ENCODE data around the gene MKS1.

MKS1 gene

DNA sequence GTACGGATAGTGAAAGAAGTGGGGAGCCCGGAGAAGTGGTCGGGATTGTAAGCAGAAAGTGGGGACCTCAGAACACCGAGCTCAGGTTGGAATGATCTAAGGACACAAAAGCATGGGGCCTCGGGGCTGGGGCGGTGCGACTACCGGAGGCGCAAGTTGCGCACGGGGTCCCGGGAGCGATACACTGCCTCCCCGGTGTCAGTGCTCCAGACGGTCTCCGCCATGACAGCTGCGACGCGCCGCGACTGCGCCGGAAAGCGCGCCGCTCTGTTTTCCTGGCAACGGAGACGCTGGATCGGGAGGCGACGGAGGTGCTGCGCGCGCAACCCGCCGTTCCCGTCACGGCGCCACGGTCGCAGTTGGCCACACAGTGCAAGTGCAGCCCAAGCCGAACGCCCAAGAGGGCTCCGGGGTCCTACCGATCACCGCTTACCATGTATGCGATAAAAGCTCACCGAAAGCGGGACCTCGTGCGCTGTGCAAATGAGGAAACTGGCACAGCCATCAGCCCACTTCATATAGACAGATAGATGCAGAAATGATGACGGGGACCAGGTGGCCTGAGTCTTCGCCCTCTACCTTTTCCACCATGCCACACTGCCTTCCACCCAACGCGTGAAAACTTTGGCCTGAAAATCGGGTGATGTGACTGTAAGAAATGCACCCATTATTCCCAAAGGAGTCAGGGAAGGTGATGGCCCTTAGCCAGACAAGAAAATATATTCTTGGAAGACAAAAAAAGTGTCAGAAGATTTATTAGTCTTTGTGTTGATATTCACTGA lies at the start of gene MKS1:
TSS of gene MKS1 (minus strand) at position 249 of the 782 bp plus-strand sequence. CDS start at position 224, 25 bp downstream.
- DNase-seq (ENCODE audit: low read depth in 3 of 3, low spot score in 1 of 3): peak; percentile 89 to 92 (median 91)

GRCh38 chr17:58268326-58268725 lies 49.3 kb upstream of the MKS1 start:
- no peak for DNase-seq (ENCODE audit: low read depth in 3 of 3, low spot score in 1 of 3)

GRCh38 chr17:58267347-58268324 lies 48.6 kb upstream of the MKS1 start:
- no peak for DNase-seq (ENCODE audit: low read depth in 3 of 3, low spot score in 1 of 3)

DNA sequence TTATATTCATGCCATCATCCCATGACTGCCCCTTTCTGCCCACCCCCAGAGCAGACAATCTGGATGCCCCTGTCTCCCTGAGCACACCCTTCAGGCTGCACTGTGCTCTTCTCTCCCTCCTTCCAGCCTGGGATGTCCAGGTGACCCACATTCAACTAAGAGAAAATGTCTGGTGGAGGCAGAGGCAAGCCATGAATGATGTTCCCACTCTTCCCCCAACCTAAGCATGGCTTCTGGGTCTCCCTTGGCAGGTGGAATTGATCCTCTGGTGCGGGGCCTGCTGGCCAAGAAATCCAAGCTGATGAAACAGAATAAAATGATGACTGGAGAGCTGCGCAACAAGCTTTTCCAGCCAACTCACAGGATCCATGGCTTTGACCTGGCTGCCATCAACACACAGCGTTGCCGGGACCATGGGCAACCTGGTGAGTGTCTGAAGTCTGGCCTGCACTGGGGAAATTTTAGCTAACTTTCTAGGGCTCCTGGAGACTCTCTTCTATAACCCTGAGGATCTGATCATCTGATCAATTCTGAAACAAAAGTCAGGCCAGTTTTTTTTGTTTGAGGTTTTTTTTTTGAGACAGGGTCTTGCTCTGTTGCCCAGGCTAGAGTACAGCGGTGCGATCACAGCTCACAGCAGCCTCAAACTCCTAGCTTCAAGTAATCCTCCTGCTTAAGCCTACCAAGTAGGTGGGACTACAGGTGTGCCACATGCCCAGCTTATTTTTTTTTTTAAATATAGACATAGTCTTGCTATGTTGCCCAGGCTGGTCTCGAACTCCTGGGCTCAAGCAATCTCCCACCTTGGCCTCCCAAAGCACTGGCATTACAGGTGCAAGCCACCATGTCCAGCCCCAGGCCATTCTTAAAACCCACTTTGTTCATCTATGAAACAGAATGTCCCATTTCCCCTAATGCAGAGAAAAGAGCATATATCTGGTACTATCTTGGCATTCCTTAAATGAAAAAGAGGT lies 47.1 kb upstream of the MKS1 start:
- no peak for DNase-seq (ENCODE audit: low read depth in 3 of 3, low spot score in 1 of 3)

GRCh38 chr17:58265271-58265670 lies 46.2 kb upstream of the MKS1 start:
- DNase-seq (ENCODE audit: low read depth in 3 of 3, low spot score in 1 of 3): no peak

GRCh38 chr17:58264407-58265103 lies 45.5 kb upstream of the MKS1 start:
- DNase-seq (ENCODE audit: low read depth in 3 of 3, low spot score in 1 of 3): no peak

- DNase-seq (ENCODE audit: low read depth in 3 of 3, low spot score in 1 of 3): no peak
Observed at GRCh38 chr17:58263773-58264172, 44.7 kb upstream of the MKS1 start.

- no peak for DNase-seq (ENCODE audit: low read depth in 3 of 3, low spot score in 1 of 3)
Observed at GRCh38 chr17:58262149-58262548, 43.1 kb upstream of the MKS1 start.

DNA sequence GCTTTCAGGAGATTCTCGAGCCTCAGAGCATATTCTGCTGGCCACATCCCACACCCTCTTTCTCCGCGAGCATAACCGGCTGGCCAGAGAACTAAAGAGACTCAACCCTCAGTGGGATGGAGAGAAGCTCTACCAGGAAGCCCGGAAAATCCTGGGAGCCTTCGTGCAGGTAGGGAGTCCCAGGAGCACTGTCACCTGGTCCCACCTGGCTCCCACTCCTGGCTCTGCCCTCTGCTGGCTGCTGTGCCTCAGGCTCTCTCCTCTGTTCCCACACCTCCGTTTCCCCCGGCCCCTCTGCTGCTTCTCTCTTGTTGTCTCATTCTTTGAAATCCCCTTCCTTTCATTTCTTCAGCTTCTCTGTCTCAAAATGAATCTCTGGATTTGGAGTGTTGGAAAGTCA lies 35.7 kb upstream of the MKS1 start:
- DNase-seq (ENCODE audit: low read depth in 3 of 3, low spot score in 1 of 3): no peak

- DNase-seq (ENCODE audit: low read depth in 3 of 3, low spot score in 1 of 3): no peak
Observed at GRCh38 chr17:58253082-58253481, 34.0 kb upstream of the MKS1 start.

GRCh38 chr17:58252141-58252540 lies 33.1 kb upstream of the MKS1 start:
- no peak for DNase-seq (ENCODE audit: low read depth in 3 of 3, low spot score in 1 of 3)

DNA sequence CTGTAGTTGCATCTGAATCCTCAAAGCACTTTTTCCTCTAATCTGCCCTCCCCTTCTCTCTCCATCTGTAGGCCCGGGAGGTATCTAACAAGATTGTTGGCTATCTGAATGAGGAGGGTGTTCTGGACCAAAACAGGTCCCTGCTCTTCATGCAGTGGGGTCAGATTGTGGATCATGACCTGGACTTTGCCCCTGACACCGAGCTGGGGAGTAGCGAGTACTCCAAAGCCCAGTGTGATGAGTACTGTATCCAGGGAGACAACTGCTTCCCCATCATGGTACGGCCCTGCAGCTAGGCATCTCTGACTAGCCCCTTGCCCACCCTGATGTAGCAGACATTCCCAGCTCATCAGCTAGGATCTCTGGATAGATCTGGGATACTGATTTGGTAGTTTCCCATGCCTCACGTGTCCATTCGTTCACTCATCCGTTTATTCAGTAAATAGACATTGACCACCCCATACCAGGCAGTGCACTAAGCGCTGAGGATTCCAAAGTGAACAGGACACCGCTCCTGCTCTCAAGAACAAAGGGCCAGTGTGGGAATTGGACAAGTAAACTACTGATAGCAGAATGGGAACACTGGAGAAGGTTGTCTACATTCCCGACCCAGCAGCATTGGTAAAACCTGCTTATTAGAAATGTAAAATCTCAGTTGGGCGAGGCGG lies 31.4 kb upstream of the MKS1 start:
- DNase-seq (ENCODE audit: low read depth in 3 of 3, low spot score in 1 of 3): no peak

GRCh38 chr17:58249270-58250133 lies 30.4 kb upstream of the MKS1 start:
- peak; percentile 5 to 78 (median 57) for DNase-seq (ENCODE audit: low read depth in 3 of 3, low spot score in 1 of 3)

DNA sequence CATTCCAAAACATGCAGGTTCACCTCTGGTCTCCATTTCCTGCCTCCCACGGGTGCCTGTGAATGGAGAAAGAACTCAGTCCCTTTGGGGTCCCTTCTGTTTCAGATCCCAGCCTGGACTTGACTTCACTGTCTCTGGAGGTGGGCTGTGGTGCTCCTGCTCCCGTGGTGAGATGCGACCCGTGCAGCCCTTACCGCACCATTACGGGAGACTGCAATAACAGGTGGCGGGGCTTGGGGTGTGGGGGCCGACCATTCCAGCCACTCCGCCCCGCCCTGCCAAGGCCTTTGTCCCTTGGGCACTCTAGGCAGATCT lies 29.9 kb upstream of the MKS1 start:
- no peak for DNase-seq (ENCODE audit: low read depth in 3 of 3, low spot score in 1 of 3)

- DNase-seq (ENCODE audit: low read depth in 3 of 3, low spot score in 1 of 3): no peak
Observed at GRCh38 chr17:58247511-58248363, 28.7 kb upstream of the MKS1 start.

DNA sequence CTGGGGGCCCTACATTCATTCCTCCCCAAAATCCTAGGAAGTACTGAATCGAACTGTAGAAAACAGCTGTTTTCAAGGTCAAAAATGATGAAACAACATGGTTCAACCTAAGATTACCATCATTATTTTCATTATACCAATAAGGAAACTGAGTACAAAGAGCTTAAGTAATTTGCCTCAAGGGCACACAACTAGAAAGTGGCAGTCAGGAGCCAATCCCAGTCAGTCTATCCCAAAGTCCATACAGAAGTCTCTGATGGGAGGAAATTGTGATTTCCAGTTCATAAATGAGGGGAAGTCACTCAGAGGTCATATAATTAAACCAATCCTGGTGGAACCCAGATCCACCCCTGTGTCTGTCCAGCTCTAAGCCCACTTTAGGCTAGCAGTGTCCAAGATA lies 27.7 kb upstream of the MKS1 start:
- DNase-seq (ENCODE audit: low read depth in 3 of 3, low spot score in 1 of 3): no peak

- no peak for DNase-seq (ENCODE audit: low read depth in 3 of 3, low spot score in 1 of 3)
Observed at GRCh38 chr17:58246104-58246740, 27.2 kb upstream of the MKS1 start.
